Endothelial cell of umbilical vein (primary cell): ENCODE measurements around the gene ASB14. TPM values are rescaled to one million over a fixed set of nuclear protein-coding genes. Genes with fewer than 3 reads are reported as not detected.

Source experiments
- BruUV-seq: library from RNA; stranded (reverse); fragments of 400-500 nt; replicated peaks from 2 replicates; lab custom pipeline; 2021; lab: Mats Ljungman, UMichigan
- CTCF ChIA-PET: fragments of 300-600, 350-600 bp; sonication (Branson Sonifier 250); formaldehyde crosslinking; loops from one replicate; lab custom pipeline; 2021; ENCODE audit warnings: antibody characterized with exemption, inconsistent platforms; lab: Charles Lee
- POLR2A ChIA-PET: fragments of 300-600, 350-600 bp; sonication (Branson Sonifier 250); formaldehyde crosslinking; loops from one replicate; lab custom pipeline; 2021; ENCODE audit warnings: antibody characterized with exemption, inconsistent platforms; lab: Charles Lee
- DNase-seq: peaks from one replicate; pipeline ENCODE4 v3.0.0-alpha.2; 2011; ENCODE audit warnings: low read depth, low spot score
- FAIRE-seq: peaks from 2 replicates; lab custom pipeline; 2011; peaks lifted over from hg19 to GRCh38; lab: Jason Lieb, UNC
- H2AFZ ChIP-seq: 2 replicates; pipeline ENCODE4 v1.6.0; 2012; ENCODE audit warnings: low read depth, low read length, control low read depth, inconsistent platforms
- H3K27ac ChIP-seq: 2 replicates; pipeline ENCODE4 v1.5.1; 2011; ENCODE audit warnings: low read depth, mild to moderate bottlenecking, control low read depth, low read length, moderate library complexity; ENCODE audit not compliant: insufficient read depth
- H3K27me3 ChIP-seq, 2 experiments: 2 replicates each; pipeline versions ENCODE4 v1.6.0 to v1.6.1; 2011; ENCODE audit warnings: low read length in 2 of 2, mixed read lengths in 1 of 2; ENCODE audit not compliant: control insufficient read depth in 2 of 2, insufficient read depth in 2 of 2
- H3K36me3 ChIP-seq, 2 experiments: 2 replicates in 1 of 2; 3 replicates in 1 of 2; pipeline ENCODE4 v1.5.1; 2011; ENCODE audit warnings: low read length in 2 of 2, mild to moderate bottlenecking in 1 of 2, moderate library complexity in 1 of 2; ENCODE audit not compliant: control insufficient read depth in 2 of 2, insufficient read depth in 2 of 2; ENCODE audit errors: extremely low read depth in 1 of 2
- H3K4me1 ChIP-seq: 3 replicates; pipeline ENCODE4 v1.5.1; 2011; ENCODE audit warnings: mild to moderate bottlenecking, low read length; ENCODE audit not compliant: control insufficient read depth, insufficient read depth; ENCODE audit errors: extremely low read depth
- H3K4me2 ChIP-seq: 2 replicates; pipeline ENCODE4 v1.6.1; 2011; ENCODE audit warnings: low read length, control low read depth, mixed read lengths; ENCODE audit not compliant: insufficient read depth
- H3K4me3 ChIP-seq, 3 experiments: fragments of 200-600 bp in 1 of 3; sonication (generic), shearing (Covaris generic) in 1 of 3; replicated peaks in 1 of 3; 2 replicates each; pipeline ENCODE4 v1.5.1; 2011 to 2016; ENCODE audit warnings: control low read depth in 3 of 3, low read length in 3 of 3, mild to moderate bottlenecking in 2 of 3, inconsistent platforms in 1 of 3, low read depth in 1 of 3, moderate library complexity in 1 of 3; ENCODE audit not compliant: insufficient read depth in 1 of 3
- H3K79me2 ChIP-seq: 2 replicates; pipeline ENCODE4 v1.6.0; 2012; ENCODE audit warnings: low read length, inconsistent platforms; ENCODE audit not compliant: control insufficient read depth, insufficient read depth
- H3K9ac ChIP-seq: replicated peaks from 2 replicates; pipeline ENCODE3; 2011; ENCODE audit warnings: low read length, control low read depth; ENCODE audit not compliant: insufficient read depth; ENCODE audit errors: extremely low read depth
- H3K9me1 ChIP-seq: replicated peaks from 3 replicates; pipeline ENCODE4 v1.6.0; 2011; ENCODE audit warnings: mild to moderate bottlenecking, low read length; ENCODE audit not compliant: control insufficient read depth, insufficient read depth; ENCODE audit errors: extremely low read depth
- H3K9me3 ChIP-seq: replicated peaks from 2 replicates; pipeline ENCODE4 v1.5.1; 2012; ENCODE audit warnings: low read length, inconsistent platforms; ENCODE audit not compliant: control insufficient read depth, insufficient read depth
- H4K20me1 ChIP-seq: replicated peaks from 2 replicates; pipeline ENCODE3; 2011; ENCODE audit warnings: mild to moderate bottlenecking, low read length; ENCODE audit not compliant: control insufficient read depth, insufficient read depth; ENCODE audit errors: extremely low read depth
- CTCF ChIP-seq, 2 donors: IDR thresholded peaks; 1 replicate in 1 of 2; 2 replicates in 1 of 2; pipeline ENCODE4 v1.5.1; 2011; ENCODE audit warnings: low read length in 2 of 2, mild to moderate bottlenecking in 2 of 2, moderate library complexity in 2 of 2, control low read depth in 1 of 2, inconsistent platforms in 1 of 2, low read depth in 1 of 2; ENCODE audit not compliant: insufficient read depth in 1 of 2; ENCODE audit errors: extremely low read depth in 1 of 2
- EZH2 ChIP-seq: IDR thresholded peaks from 2 replicates; pipeline ENCODE4 v1.6.1; 2012; ENCODE audit warnings: borderline replicate concordance, low read depth, mild to moderate bottlenecking, moderate library complexity, low read length, inconsistent platforms; ENCODE audit not compliant: severe bottlenecking
- FOS ChIP-seq: IDR thresholded peaks from 2 replicates; pipeline ENCODE4 v1.6.1; 2011; ENCODE audit warnings: mild to moderate bottlenecking, low read length, moderate library complexity, borderline replicate concordance; ENCODE audit not compliant: insufficient read depth
- GATA2 ChIP-seq: IDR thresholded peaks from 2 replicates; pipeline ENCODE4 v1.7.0; 2011; ENCODE audit warnings: low read depth, mild to moderate bottlenecking, moderate library complexity, mixed read lengths, low read length; ENCODE audit not compliant: insufficient read length, insufficient read depth
- JUN ChIP-seq: IDR thresholded peaks from 2 replicates; pipeline ENCODE4 v1.6.1; 2011; ENCODE audit warnings: borderline replicate concordance, low read depth; ENCODE audit not compliant: insufficient read length, insufficient read depth
- MAX ChIP-seq: IDR thresholded peaks from 2 replicates; pipeline ENCODE4 v1.6.1; 2011; ENCODE audit not compliant: insufficient read depth, insufficient read length
- MYC ChIP-seq: IDR thresholded peaks from one replicate; pipeline ENCODE4 v1.6.1; 2011; ENCODE audit warnings: mild to moderate bottlenecking, low read depth, low read length
- POLR2A ChIP-seq: IDR thresholded peaks from 2 replicates; pipeline ENCODE4 v1.6.1; 2012; ENCODE audit warnings: low read depth, mild to moderate bottlenecking, control low read depth, low read length
- POLR2AphosphoS5 ChIP-seq: IDR thresholded peaks from 2 replicates; pipeline ENCODE4 v1.6.1; 2012; ENCODE audit warnings: low read depth, mild to moderate bottlenecking, control low read depth, low read length, moderate library complexity; ENCODE audit not compliant: insufficient read depth
- dilution Hi-C: fragments of 300-500 bp; cut with MboI; formaldehyde crosslinking; loops from one replicate; pipeline ENCODE4 v1.15.0; 2019; ENCODE audit warnings: low sequenced_read_pairs; ENCODE audit not compliant: extremely low pct_ligation_motif_present
- intact Hi-C: fragments of 100-400 bp; cut with micrococcal nuclease; formaldehyde crosslinking; loops from one replicate; pipeline ENCODE4 v1.10.0; 2022
- polyA plus RNA-seq, 4 experiments: library from polyadenylated mRNA; depleted of rRNA in 3 of 4; stranded (reverse) in 3 of 4; unstranded in 1 of 4; fragments of >200 nt; gene quantifications; 2 replicates each; pipeline versions ENCODE4 v1.2.1 to v1.2.3, GENCODE V29; 2011 to 2012; ENCODE audit warnings: missing spikeins in 1 of 4
- total RNA-seq: library from RNA; stranded (reverse); gene quantifications from 2 replicates; pipeline ENCODE4 v1.2.3, GENCODE V29; 2021

Gene ASB14
- total and polyA plus RNA-seq, 2 donors (not counting 3 experiments of a cell fraction or from before 2014, with no cell fraction given): 0.01 TPM; not detected in 1

GRCh38 chr3:57252404-57252803 is 40.1 kb downstream of the ASB14 start:
- no TSS peak for BruUV-seq
- no peak overlapping the region for H3K4me3 ChIP-seq
- no peaks in the 10 kb centered on the region for H3K79me2 ChIP-seq
- H3K4me1 ChIP-seq: peaks cover 3% of the 10 kb centered on the region
- H3K9me3 ChIP-seq: no peaks in the 10 kb centered on the region
- CTCF ChIA-PET: no interaction called here
- TF ChIP-seq CTCF (IDR thresholded peaks at IDR 0.05; ENCODE audit: extremely low read depth in 1 of 2, insufficient read depth in 1 of 2, low read depth in 1 of 2, low read length in 2 of 2) (no peak), POLR2A (no peak), FOS (no peak), MAX (no peak), GATA2 (no peak)
- H3K27ac ChIP-seq: no peak overlapping the region
- no peak overlapping the region for H2AFZ ChIP-seq
- intact Hi-C loops (no loop called here), dilution Hi-C loops (no loop called here)
- H3K27me3 ChIP-seq: no peaks in the 10 kb centered on the region
- no peak overlapping the region for H3K9ac ChIP-seq
- FAIRE-seq: no peak
- no peaks in the 10 kb centered on the region for H4K20me1 ChIP-seq
- peaks cover 0 to 9% of the 10 kb centered on the region in 2 experiments for H3K36me3 ChIP-seq
- no peak overlapping the region for H3K4me2 ChIP-seq
- DNase-seq: no peak
- H3K9me1 ChIP-seq: no peaks in the 10 kb centered on the region
- POLR2A ChIA-PET: no interaction called here

GRCh38 chr3:57244946-57245345 is 47.5 kb downstream of the ASB14 start:
- no TSS peak for BruUV-seq
- intact Hi-C loops (no loop called here), dilution Hi-C loops (no loop called here)
- no peak overlapping the region for H3K4me3 ChIP-seq
- no peaks in the 10 kb centered on the region for H3K9me3 ChIP-seq
- no peak overlapping the region for H3K9ac ChIP-seq
- DNase-seq (no peak), FAIRE-seq (no peak)
- H3K27ac ChIP-seq: no peak overlapping the region
- H3K36me3 ChIP-seq: peaks cover 7 to 11% of the 10 kb centered on the region in 2 experiments
- ChIA-PET CTCF (interaction anchor here (1.0 to 2.0 kb wide), 2 partner anchors 10 to 65 kb away, joined by 3 to 5 read pairs; no protein-coding TSS in a partner anchor), POLR2A (no interaction called here)
- H3K27me3 ChIP-seq: no peaks in the 10 kb centered on the region
- H3K4me1 ChIP-seq: no peaks in the 10 kb centered on the region
- no peaks in the 10 kb centered on the region for H3K79me2 ChIP-seq
- no peak overlapping the region for H2AFZ ChIP-seq
- no peaks in the 10 kb centered on the region for H3K9me1 ChIP-seq
- H3K4me2 ChIP-seq: no peak overlapping the region
- TF ChIP-seq MYC: no peak
- no peak for TF ChIP-seq GATA2
- TF ChIP-seq JUN: no peak
- no peak for TF ChIP-seq EZH2
- TF ChIP-seq POLR2AphosphoS5: no peak
- TF ChIP-seq POLR2A: no peak
- TF ChIP-seq CTCF (IDR thresholded peaks at IDR 0.05; ENCODE audit: extremely low read depth in 1 of 2, insufficient read depth in 1 of 2, low read depth in 1 of 2, low read length in 2 of 2): no peak
- no peak for TF ChIP-seq FOS
- TF ChIP-seq MAX: no peak
- no peaks in the 10 kb centered on the region for H4K20me1 ChIP-seq
